ENCODE results near the gene PROM1. TPM values are rescaled to one million over a fixed set of nuclear protein-coding genes. Genes with fewer than 3 reads are reported as not detected.

PROM1 gene
- total and polyA plus RNA-seq, 2 of the 4 experiments (the other 2 are of a cell fraction): not detected

GRCh38 chr4:15951781-15952180 lies 132.0 kb downstream of the PROM1 start:
- Histone ChIP-seq H4K8ac (ENCODE audit: low read depth in 2 of 2, low read length in 2 of 2) (no peak overlapping the region), H2BK20ac (ENCODE audit: low read depth, low read length) (no peak overlapping the region), H2AK5ac (ENCODE audit: low read depth, low read length) (no peak overlapping the region), H3K4me2 (ENCODE audit: low read depth, low read length) (no peak overlapping the region), H3K23ac (ENCODE audit: low read depth, low read length) (no peak overlapping the region), H2BK5ac (ENCODE audit: low read depth, low read length, poor library complexity, severe bottlenecking) (no peak overlapping the region), H4K91ac (ENCODE audit: insufficient read depth, low read depth, low read length) (no peak overlapping the region), H3K27ac (ENCODE audit: insufficient read depth, low read length) (no peak overlapping the region), H3K9me1 (ENCODE audit: insufficient read depth, low read length) (no peaks in the 10 kb centered on the region), H3K18ac (ENCODE audit: low read depth, low read length) (no peak overlapping the region), H3K36me3 (ENCODE audit: control insufficient read depth, insufficient read depth, low read length) (no peaks in the 10 kb centered on the region), H2BK15ac (ENCODE audit: low read depth, low read length) (no peak overlapping the region), H3K4me3 (ENCODE audit: insufficient read depth, low read depth, low read length) (no peak overlapping the region), H3K9me3 (ENCODE audit: control insufficient read depth, insufficient read depth, low read length) (no peaks in the 10 kb centered on the region), H2AFZ (replicated peaks; ENCODE audit: low read length, poor library complexity) (no peak overlapping the region), H3K4ac (ENCODE audit: low read depth, low read length) (no peak overlapping the region), H3K79me1 (ENCODE audit: low read depth in 1 of 2, low read length in 2 of 2) (no peaks in the 10 kb centered on the region), H3K4me1 (ENCODE audit: control insufficient read depth, insufficient read depth, low read length) (no peaks in the 10 kb centered on the region), H2BK120ac (ENCODE audit: low read depth, low read length) (no peak overlapping the region), H3K27me3 (ENCODE audit: control insufficient read depth, insufficient read depth, low read length) (peaks cover 5% of the 10 kb centered on the region; the same call in 1 of the 2 replicates), H4K20me1 (ENCODE audit: insufficient read depth, low read length) (no peaks in the 10 kb centered on the region), H3K14ac (replicated peaks; ENCODE audit: low read depth, low read length) (no peak overlapping the region), H4K5ac (ENCODE audit: low read depth, low read length) (no peak overlapping the region), H3K9ac (ENCODE audit: low read depth, low read length) (no peak overlapping the region), H3K56ac (ENCODE audit: extremely low read depth, insufficient read depth, low read length) (no peak overlapping the region), H2AK9ac (replicated peaks; ENCODE audit: low read depth, low read length, poor library complexity) (no peak overlapping the region)
- BruUV-seq (replicated peaks): no TSS peak
- ATAC-seq (ENCODE audit: low read depth) (no peak), DNase-seq (no peak)
- in situ Hi-C loops (cut with MboI; ENCODE audit: low sequenced_read_pairs): no loop called here
- POLR2A ChIA-PET (ENCODE audit: unreplicated experiment): no interaction called here
- CTCF ChIA-PET: interaction anchor here (0.5 to 1.3 kb wide), 2 partner anchors 57 to 472 kb away, joined by 3 read pairs; no protein-coding TSS in a partner anchor
- dilution Hi-C loops (cut with HindIII; ENCODE audit: low sequenced_read_pairs, unreplicated experiment): no loop called here
- intact Hi-C loops (cut with micrococcal nuclease): no loop called here
- TF ChIP-seq RAD21 (IDR thresholded peaks at IDR 0.05; ENCODE audit: low read length): no peak
- TF ChIP-seq MAFK (IDR thresholded peaks at IDR 0.05; ENCODE audit: low read depth, low read length): no peak
- TF ChIP-seq POLR2A (IDR thresholded peaks at IDR 0.05; ENCODE audit: low read depth, low read length): no peak
- no peak for TF ChIP-seq MXI1 (IDR thresholded peaks at IDR 0.05; ENCODE audit: borderline replicate concordance, low read depth, low read length)
- TF ChIP-seq CHD1 (IDR thresholded peaks at IDR 0.05; ENCODE audit: low read depth, low read length): no peak
- TF ChIP-seq BHLHE40 (IDR thresholded peaks at IDR 0.05; ENCODE audit: low read depth, low read length): no peak
- TF ChIP-seq USF2 (IDR thresholded peaks at IDR 0.05; ENCODE audit: low read depth, low read length): no peak
- TF ChIP-seq MAZ (IDR thresholded peaks at IDR 0.05; ENCODE audit: borderline replicate concordance, low read depth, low read length): no peak
- no peak for TF ChIP-seq SMC3 (IDR thresholded peaks at IDR 0.05; ENCODE audit: low read depth, low read length)
